ENCODE data around the gene PLLP. TPM values are rescaled to one million over a fixed set of nuclear protein-coding genes. Genes with fewer than 3 reads are reported as not detected.

PLLP gene
- total and polyA plus RNA-seq, 9 of the 15 experiments (the other 6 are each of a cell fraction or from before 2014, with no cell fraction given), result 0.09 to 0.96 (median 0.27) TPM

DNA sequence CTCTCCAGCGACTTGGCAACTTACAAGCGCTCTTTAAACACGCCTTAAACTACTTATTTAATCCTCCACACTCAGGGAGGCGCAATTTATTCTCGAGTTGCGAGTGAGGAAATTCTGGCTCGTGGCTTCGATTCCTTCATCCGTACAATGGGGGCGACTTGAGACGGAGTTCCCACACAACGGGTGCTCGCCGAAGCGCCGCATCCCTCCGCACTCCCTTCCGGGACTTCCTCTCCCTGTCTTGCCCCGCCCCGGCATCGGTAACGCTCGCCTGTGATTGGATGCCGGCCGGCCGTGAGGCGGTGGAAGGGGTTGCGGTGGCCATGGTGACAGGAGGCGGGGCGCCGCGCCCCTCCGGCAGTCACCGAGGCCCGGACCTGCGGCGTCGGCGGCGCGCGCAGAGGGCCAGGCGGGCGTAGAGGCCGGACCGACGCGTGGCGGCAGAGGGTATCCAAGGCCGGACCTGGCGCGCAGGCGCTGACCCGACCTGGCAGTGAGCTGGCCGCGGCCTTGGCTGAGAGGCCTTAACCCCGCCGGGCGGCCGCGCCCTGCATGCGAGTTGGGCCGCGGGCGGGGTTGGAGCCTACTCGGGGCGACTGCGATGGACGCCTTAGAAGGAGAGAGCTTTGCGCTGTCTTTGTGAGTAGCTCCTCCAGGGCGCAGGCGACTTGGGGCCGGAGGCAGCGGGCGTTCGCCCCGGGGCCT, 39.6 kb downstream of the PLLP start, which contains the start of gene ARL2BP (continued):
- TF ChIP-seq, protein P1, sequence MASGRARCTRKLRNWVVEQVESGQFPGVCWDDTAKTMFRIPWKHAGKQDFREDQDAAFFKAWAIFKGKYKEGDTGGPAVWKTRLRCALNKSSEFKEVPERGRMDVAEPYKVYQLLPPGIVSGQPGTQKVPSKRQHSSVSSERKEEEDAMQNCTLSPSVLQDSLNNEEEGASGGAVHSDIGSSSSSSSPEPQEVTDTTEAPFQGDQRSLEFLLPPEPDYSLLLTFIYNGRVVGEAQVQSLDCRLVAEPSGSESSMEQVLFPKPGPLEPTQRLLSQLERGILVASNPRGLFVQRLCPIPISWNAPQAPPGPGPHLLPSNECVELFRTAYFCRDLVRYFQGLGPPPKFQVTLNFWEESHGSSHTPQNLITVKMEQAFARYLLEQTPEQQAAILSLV (tag; IDR thresholded peaks at IDR 0.05), result no peak
- TF ChIP-seq, protein P2, sequence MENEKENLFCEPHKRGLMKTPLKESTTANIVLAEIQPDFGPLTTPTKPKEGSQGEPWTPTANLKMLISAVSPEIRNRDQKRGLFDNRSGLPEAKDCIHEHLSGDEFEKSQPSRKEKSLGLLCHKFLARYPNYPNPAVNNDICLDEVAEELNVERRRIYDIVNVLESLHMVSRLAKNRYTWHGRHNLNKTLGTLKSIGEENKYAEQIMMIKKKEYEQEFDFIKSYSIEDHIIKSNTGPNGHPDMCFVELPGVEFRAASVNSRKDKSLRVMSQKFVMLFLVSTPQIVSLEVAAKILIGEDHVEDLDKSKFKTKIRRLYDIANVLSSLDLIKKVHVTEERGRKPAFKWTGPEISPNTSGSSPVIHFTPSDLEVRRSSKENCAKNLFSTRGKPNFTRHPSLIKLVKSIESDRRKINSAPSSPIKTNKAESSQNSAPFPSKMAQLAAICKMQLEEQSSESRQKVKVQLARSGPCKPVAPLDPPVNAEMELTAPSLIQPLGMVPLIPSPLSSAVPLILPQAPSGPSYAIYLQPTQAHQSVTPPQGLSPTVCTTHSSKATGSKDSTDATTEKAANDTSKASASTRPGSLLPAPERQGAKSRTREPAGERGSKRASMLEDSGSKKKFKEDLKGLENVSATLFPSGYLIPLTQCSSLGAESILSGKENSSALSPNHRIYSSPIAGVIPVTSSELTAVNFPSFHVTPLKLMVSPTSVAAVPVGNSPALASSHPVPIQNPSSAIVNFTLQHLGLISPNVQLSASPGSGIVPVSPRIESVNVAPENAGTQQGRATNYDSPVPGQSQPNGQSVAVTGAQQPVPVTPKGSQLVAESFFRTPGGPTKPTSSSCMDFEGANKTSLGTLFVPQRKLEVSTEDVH (IDR thresholded peaks at IDR 0.05; ENCODE audit: low read depth, partially characterized antibody), result peak; percentile 51
- TF ChIP-seq SMARCA4 (IDR thresholded peaks at IDR 0.05), result peak; percentile 23; the same call in 1 of the 2 replicates
- TF ChIP-seq TRIM28 (IDR thresholded peaks at IDR 0.05), result no peak
- no peak for TF ChIP-seq HNRNPUL1 (IDR thresholded peaks at IDR 0.05; ENCODE audit: low read length)
- peak; percentile 80 for TF ChIP-seq CCNT2 (IDR thresholded peaks at IDR 0.05; ENCODE audit: borderline replicate concordance, extremely low read depth, insufficient read length, low read depth, low read length)
- TF ChIP-seq, protein P3, sequence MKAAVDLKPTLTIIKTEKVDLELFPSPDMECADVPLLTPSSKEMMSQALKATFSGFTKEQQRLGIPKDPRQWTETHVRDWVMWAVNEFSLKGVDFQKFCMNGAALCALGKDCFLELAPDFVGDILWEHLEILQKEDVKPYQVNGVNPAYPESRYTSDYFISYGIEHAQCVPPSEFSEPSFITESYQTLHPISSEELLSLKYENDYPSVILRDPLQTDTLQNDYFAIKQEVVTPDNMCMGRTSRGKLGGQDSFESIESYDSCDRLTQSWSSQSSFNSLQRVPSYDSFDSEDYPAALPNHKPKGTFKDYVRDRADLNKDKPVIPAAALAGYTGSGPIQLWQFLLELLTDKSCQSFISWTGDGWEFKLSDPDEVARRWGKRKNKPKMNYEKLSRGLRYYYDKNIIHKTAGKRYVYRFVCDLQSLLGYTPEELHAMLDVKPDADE (conservative IDR thresholded peaks at IDR 0.05; ENCODE audit: control insufficient read depth, low read depth, low read length), result 0 out of 2 replicates have a peak, but pooled peaks have one; percentile 19
- TF ChIP-seq ZNF436 (CRISPR knock-in tag; IDR thresholded peaks at IDR 0.05), result no peak
- TF ChIP-seq U2AF2 (optimal IDR thresholded peaks at IDR 0.05; ENCODE audit: low read depth, low read length), result no peak
- TF ChIP-seq ZNF282 (CRISPR knock-in tag; IDR thresholded peaks at IDR 0.05), result no peak
- TF ChIP-seq, protein P4, sequence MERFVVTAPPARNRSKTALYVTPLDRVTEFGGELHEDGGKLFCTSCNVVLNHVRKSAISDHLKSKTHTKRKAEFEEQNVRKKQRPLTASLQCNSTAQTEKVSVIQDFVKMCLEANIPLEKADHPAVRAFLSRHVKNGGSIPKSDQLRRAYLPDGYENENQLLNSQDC (CRISPR knock-in tag; IDR thresholded peaks at IDR 0.05), result no peak
- no peak for TF ChIP-seq NCOA1 (IDR thresholded peaks at IDR 0.05; ENCODE audit: low read depth)
- TF ChIP-seq, protein P5, sequence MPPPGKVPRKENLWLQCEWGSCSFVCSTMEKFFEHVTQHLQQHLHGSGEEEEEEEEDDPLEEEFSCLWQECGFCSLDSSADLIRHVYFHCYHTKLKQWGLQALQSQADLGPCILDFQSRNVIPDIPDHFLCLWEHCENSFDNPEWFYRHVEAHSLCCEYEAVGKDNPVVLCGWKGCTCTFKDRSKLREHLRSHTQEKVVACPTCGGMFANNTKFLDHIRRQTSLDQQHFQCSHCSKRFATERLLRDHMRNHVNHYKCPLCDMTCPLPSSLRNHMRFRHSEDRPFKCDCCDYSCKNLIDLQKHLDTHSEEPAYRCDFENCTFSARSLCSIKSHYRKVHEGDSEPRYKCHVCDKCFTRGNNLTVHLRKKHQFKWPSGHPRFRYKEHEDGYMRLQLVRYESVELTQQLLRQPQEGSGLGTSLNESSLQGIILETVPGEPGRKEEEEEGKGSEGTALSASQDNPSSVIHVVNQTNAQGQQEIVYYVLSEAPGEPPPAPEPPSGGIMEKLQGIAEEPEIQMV (tag; conservative IDR thresholded peaks at IDR 0.05; ENCODE audit: low read depth), result no peak
- TF ChIP-seq, protein P6, sequence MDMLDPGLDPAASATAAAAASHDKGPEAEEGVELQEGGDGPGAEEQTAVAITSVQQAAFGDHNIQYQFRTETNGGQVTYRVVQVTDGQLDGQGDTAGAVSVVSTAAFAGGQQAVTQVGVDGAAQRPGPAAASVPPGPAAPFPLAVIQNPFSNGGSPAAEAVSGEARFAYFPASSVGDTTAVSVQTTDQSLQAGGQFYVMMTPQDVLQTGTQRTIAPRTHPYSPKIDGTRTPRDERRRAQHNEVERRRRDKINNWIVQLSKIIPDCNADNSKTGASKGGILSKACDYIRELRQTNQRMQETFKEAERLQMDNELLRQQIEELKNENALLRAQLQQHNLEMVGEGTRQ (CRISPR knock-in tag; IDR thresholded peaks at IDR 0.05), result no peak
- no peak; the same call in none of the 2 replicates for TF ChIP-seq CREB1 (IDR thresholded peaks at IDR 0.05)
- peak; percentile 86 for TF ChIP-seq CREB1 (CRISPR knock-in tag; IDR thresholded peaks at IDR 0.05)
- TF ChIP-seq, protein P7, sequence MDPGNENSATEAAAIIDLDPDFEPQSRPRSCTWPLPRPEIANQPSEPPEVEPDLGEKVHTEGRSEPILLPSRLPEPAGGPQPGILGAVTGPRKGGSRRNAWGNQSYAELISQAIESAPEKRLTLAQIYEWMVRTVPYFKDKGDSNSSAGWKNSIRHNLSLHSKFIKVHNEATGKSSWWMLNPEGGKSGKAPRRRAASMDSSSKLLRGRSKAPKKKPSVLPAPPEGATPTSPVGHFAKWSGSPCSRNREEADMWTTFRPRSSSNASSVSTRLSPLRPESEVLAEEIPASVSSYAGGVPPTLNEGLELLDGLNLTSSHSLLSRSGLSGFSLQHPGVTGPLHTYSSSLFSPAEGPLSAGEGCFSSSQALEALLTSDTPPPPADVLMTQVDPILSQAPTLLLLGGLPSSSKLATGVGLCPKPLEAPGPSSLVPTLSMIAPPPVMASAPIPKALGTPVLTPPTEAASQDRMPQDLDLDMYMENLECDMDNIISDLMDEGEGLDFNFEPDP (CRISPR knock-in tag; IDR thresholded peaks at IDR 0.05), result no peak
- TF ChIP-seq, protein P8, sequence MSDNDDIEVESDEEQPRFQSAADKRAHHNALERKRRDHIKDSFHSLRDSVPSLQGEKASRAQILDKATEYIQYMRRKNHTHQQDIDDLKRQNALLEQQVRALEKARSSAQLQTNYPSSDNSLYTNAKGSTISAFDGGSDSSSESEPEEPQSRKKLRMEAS (CRISPR knock-in tag; IDR thresholded peaks at IDR 0.05), result peak; percentile 64; the same call in 1 of the 2 replicates

Measured in K562 (cell line).